Vagina (tissue), 2 donors: ENCODE measurements around the gene CST7.

ENCODE experiments used
- CTCF ChIP-seq, 3 experiments: fragments of 450-650 bp in 2 of 3; fragments of 200-600 bp in 1 of 3; sonication (generic) in 1 of 3; IDR thresholded peaks; one replicate each; pipeline ENCODE4 v1.5.1; 2017 to 2019; ENCODE audit warnings: antibody characterized with exemption in 3 of 3, mild to moderate bottlenecking in 2 of 3, moderate library complexity in 2 of 3
- POLR2A ChIP-seq, 2 donors: fragments of 450-650 bp; IDR thresholded peaks; one replicate each; pipeline ENCODE4 v1.6.1; 2017; ENCODE audit warnings: antibody characterized with exemption in 2 of 2, mild to moderate bottlenecking in 2 of 2, moderate library complexity in 2 of 2
- POLR2AphosphoS5 ChIP-seq, 2 donors: sonication (generic); formaldehyde crosslinking; IDR thresholded peaks; one replicate each; pipeline ENCODE4 v1.9.0; 2017; ENCODE audit warnings: antibody characterized with exemption in 2 of 2, mild to moderate bottlenecking in 2 of 2, low read depth in 1 of 2; ENCODE audit not compliant: insufficient read depth in 1 of 2

DNA sequence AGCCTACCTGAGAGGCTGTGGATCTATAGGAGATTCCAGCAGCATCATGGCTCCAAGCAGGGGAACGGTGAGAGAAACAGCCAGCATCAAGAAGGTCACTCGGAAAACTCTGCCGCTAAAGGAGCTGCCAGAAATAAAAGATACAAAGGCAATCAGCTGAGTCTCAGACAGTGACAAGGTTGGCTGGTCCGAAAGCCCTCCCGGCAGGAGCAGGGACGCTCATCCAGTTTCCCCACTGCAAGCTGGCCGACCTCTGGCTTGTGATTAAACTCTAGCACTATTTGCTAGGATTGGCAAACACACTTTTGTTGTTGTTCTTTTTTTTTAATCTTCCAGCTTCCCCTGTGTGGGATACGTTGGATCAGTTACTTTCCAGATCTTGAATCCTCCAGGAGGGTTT lies 34.8 kb downstream of the CST7 start:
- no peak for TF ChIP-seq CTCF (IDR thresholded peaks at IDR 0.05)
- no peak for TF ChIP-seq POLR2A (IDR thresholded peaks at IDR 0.05)
- TF ChIP-seq POLR2AphosphoS5 (IDR thresholded peaks at IDR 0.05; ENCODE audit: insufficient read depth in 1 of 2, low read depth in 1 of 2) = no peak
